ENCODE measurements around the gene S1PR3.
A peak's percentile ranks its signal among the peaks of the same experiment; 100 is the strongest.

The S1PR3 gene

DNA sequence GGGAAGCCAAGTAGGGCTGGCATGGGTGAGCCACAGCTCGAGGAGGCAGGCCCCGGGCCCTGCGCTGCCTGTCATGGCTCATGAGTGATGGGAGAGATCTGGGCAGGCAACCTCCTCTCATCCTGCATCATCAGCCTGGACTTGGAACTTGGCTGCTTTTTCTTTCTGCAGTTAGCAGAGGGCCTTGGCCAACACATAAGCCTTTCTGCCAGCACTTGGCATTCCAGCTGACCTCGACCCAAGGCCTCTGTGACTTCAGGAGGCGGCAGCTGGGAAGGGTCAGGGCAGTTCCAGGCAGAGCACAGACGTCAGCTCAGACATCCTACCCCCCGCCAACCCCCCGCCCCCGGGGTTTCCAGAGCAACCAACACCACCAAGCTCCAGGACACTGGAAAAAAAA is 7.6 kb downstream of the S1PR3 start:
- Histone ChIP-seq H3K4me1 (ENCODE audit: insufficient read depth, low read length, severe bottlenecking) (peaks cover 68% of the 10 kb centered on the region), H3K79me2 (ENCODE audit: insufficient read depth, low read length) (no peaks in the 10 kb centered on the region)

DNA sequence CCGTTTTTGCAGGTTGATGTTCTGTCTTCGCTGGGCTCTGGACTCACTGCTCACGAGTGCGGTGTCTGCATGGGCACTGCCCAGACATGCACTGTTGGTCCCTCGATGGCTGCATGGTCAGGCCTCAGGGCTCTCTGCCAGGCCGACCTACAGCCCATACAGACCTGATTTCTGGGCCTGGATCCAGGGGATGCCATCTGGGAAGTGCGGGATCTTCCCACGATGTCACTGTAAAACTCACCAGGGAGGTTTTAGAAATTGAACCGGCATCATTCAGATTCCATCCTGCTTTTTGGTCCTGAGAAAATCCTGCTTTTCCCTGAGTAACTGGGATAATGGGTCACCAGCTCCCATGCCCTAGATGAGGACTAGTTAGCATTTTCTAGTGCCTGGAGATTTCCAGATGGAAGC is 9.1 kb downstream of the S1PR3 start:
- Histone ChIP-seq H3K27me3 (ENCODE audit: insufficient read depth, low read length) (no peaks in the 10 kb centered on the region; the same call in 1 of the 2 replicates), H4K20me1 (ENCODE audit: insufficient read depth, low read length) (no peaks in the 10 kb centered on the region), H3K79me2 (ENCODE audit: insufficient read depth, low read length) (no peaks in the 10 kb centered on the region), H3K9me3 (ENCODE audit: low read length) (no peaks in the 10 kb centered on the region), H3K36me3 (ENCODE audit: insufficient read depth, low read length) (no peaks in the 10 kb centered on the region; the same call in 1 of the 2 replicates), H3K4me1 (ENCODE audit: insufficient read depth, low read length, severe bottlenecking) (peaks cover 53% of the 10 kb centered on the region), H3F3A (ENCODE audit: insufficient read depth, low read length) (0 out of 2 replicates have a peak, but pooled peaks cover 3% of the 10 kb centered on the region), H3K9me2 (ENCODE audit: low read depth, low read length) (no peaks in the 10 kb centered on the region), H3K4me3 (ENCODE audit: low read depth, low read length, poor library complexity, severe bottlenecking) (no peak overlapping the region), H2AFZ (ENCODE audit: low read length) (no peak overlapping the region), H3K27ac (ENCODE audit: low read depth, low read length, poor library complexity, severe bottlenecking) (peak overlapping the region; percentile 62), H3K4me2 (ENCODE audit: low read length) (0 out of 2 replicates have a peak overlapping the region, but pooled peaks have one; percentile 60), H3K9ac (ENCODE audit: low read length) (peak overlapping the region; percentile 35; the same call in 1 of the 2 replicates)
- TF ChIP-seq EZH2 (IDR thresholded peaks at IDR 0.05; ENCODE audit: borderline replicate concordance, low read length) = no peak
- TF ChIP-seq, protein P1, sequence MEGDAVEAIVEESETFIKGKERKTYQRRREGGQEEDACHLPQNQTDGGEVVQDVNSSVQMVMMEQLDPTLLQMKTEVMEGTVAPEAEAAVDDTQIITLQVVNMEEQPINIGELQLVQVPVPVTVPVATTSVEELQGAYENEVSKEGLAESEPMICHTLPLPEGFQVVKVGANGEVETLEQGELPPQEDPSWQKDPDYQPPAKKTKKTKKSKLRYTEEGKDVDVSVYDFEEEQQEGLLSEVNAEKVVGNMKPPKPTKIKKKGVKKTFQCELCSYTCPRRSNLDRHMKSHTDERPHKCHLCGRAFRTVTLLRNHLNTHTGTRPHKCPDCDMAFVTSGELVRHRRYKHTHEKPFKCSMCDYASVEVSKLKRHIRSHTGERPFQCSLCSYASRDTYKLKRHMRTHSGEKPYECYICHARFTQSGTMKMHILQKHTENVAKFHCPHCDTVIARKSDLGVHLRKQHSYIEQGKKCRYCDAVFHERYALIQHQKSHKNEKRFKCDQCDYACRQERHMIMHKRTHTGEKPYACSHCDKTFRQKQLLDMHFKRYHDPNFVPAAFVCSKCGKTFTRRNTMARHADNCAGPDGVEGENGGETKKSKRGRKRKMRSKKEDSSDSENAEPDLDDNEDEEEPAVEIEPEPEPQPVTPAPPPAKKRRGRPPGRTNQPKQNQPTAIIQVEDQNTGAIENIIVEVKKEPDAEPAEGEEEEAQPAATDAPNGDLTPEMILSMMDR (IDR thresholded peaks at IDR 0.05; ENCODE audit: low read length) = no peak

More for the DNA sequence above, 7.6 kb downstream of the S1PR3 start:
- no peaks in the 10 kb centered on the region; the same call in 1 of the 2 replicates for H3K36me3 ChIP-seq (ENCODE audit: insufficient read depth, low read length)
- H3K9me2 ChIP-seq (ENCODE audit: low read depth, low read length) = no peaks in the 10 kb centered on the region
- H3K9me3 ChIP-seq (ENCODE audit: low read length) = no peaks in the 10 kb centered on the region
- H3K27ac ChIP-seq (ENCODE audit: low read depth, low read length, poor library complexity, severe bottlenecking) = peak overlapping the region; percentile 85
- no peak overlapping the region for H3K4me3 ChIP-seq (ENCODE audit: low read depth, low read length, poor library complexity, severe bottlenecking)
- no peaks in the 10 kb centered on the region; the same call in 1 of the 2 replicates for H3K27me3 ChIP-seq (ENCODE audit: insufficient read depth, low read length)
- H4K20me1 ChIP-seq (ENCODE audit: insufficient read depth, low read length) = no peaks in the 10 kb centered on the region
- H3K9ac ChIP-seq (ENCODE audit: low read length) = peak overlapping the region; percentile 36
- peak overlapping the region; percentile 25 for H3K4me2 ChIP-seq (ENCODE audit: low read length)
- TF ChIP-seq, protein P1 (IDR thresholded peaks at IDR 0.05; ENCODE audit: low read length) = no peak
- TF ChIP-seq EZH2 (IDR thresholded peaks at IDR 0.05; ENCODE audit: borderline replicate concordance, low read length) = no peak
- 0 out of 2 replicates have a peak, but pooled peaks cover 3% of the 10 kb centered on the region for H3F3A ChIP-seq (ENCODE audit: insufficient read depth, low read length)
- H2AFZ ChIP-seq (ENCODE audit: low read length) = no peak overlapping the region

DNA sequence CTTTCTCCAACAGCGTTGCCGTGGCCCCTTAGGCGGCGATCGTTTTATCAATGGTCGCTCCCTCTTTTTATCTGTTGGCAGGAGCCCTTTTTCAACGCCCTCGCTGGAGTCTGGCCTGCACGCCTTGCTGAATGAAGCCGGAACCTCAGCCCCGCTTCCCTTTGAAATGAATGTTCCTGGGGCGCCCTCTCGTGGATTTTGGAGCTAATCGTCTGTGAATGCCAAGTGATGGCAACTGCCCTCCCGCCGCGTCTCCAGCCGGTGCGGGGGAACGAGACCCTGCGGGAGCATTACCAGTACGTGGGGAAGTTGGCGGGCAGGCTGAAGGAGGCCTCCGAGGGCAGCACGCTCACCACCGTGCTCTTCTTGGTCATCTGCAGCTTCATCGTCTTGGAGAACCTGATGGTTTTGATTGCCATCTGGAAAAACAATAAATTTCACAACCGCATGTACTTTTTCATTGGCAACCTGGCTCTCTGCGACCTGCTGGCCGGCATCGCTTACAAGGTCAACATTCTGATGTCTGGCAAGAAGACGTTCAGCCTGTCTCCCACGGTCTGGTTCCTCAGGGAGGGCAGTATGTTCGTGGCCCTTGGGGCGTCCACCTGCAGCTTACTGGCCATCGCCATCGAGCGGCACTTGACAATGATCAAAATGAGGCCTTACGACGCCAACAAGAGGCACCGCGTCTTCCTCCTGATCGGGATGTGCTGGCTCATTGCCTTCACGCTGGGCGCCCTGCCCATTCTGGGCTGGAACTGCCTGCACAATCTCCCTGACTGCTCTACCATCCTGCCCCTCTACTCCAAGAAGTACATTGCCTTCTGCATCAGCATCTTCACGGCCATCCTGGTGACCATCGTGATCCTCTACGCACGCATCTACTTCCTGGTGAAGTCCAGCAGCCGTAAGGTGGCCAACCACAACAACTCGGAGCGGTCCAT is 10.0 kb downstream of the S1PR3 start:
- H3K9me3 ChIP-seq (ENCODE audit: low read length) = no peaks in the 10 kb centered on the region
- H3K79me2 ChIP-seq (ENCODE audit: insufficient read depth, low read length) = no peaks in the 10 kb centered on the region
- H3K4me3 ChIP-seq (ENCODE audit: low read depth, low read length, poor library complexity, severe bottlenecking) = no peak overlapping the region
- H3K27me3 ChIP-seq (ENCODE audit: insufficient read depth, low read length) = no peaks in the 10 kb centered on the region; the same call in 1 of the 2 replicates
- TF ChIP-seq, protein P1 (IDR thresholded peaks at IDR 0.05; ENCODE audit: low read length) = peak; percentile 83
- TF ChIP-seq EZH2 (IDR thresholded peaks at IDR 0.05; ENCODE audit: borderline replicate concordance, low read length) = no peak
- peaks cover 45% of the 10 kb centered on the region for H3K4me1 ChIP-seq (ENCODE audit: insufficient read depth, low read length, severe bottlenecking)
- no peaks in the 10 kb centered on the region; the same call in 1 of the 2 replicates for H3K36me3 ChIP-seq (ENCODE audit: insufficient read depth, low read length)
- H3F3A ChIP-seq (ENCODE audit: insufficient read depth, low read length) = 0 out of 2 replicates have a peak, but pooled peaks cover 3% of the 10 kb centered on the region
- no peaks in the 10 kb centered on the region for H4K20me1 ChIP-seq (ENCODE audit: insufficient read depth, low read length)
- no peaks in the 10 kb centered on the region for H3K9me2 ChIP-seq (ENCODE audit: low read depth, low read length)
- H2AFZ ChIP-seq (ENCODE audit: low read length) = no peak overlapping the region
- H3K9ac ChIP-seq (ENCODE audit: low read length) = peak overlapping the region; percentile 35; the same call in 1 of the 2 replicates
- H3K4me2 ChIP-seq (ENCODE audit: low read length) = peak overlapping the region; percentile 60
- no peak overlapping the region for H3K27ac ChIP-seq (ENCODE audit: low read depth, low read length, poor library complexity, severe bottlenecking)

All from OCI-LY1 (cell line).